Keratinocyte (primary cell): ENCODE results near the gene SCP2. TPM values are rescaled to one million over a fixed set of nuclear protein-coding genes. Genes with fewer than 3 reads are reported as not detected.

Experiments
- DNase-seq: peaks from one replicate; pipeline ENCODE4 v3.0.0-alpha.2; 2011; ENCODE audit warnings: low read depth, missing footprints, low spot score
- FAIRE-seq: peaks from 2 replicates; lab custom pipeline; 2011; peaks lifted over from hg19 to GRCh38; lab: Jason Lieb, UNC
- H2AFZ ChIP-seq: 2 replicates; pipeline ENCODE4 v1.6.0; 2012; ENCODE audit warnings: low read length, control low read depth, inconsistent platforms; ENCODE audit not compliant: control insufficient read depth
- H3K27ac ChIP-seq: 2 replicates; pipeline ENCODE4 v1.5.1; 2011; ENCODE audit warnings: low read length; ENCODE audit not compliant: control insufficient read depth, insufficient read depth
- H3K27me3 ChIP-seq: 3 replicates; pipeline ENCODE4 v1.6.0; 2011; ENCODE audit warnings: low read length; ENCODE audit not compliant: control insufficient read depth, insufficient read depth; ENCODE audit errors: extremely low read depth
- H3K36me3 ChIP-seq, 2 experiments: 2 replicates in 1 of 2; 3 replicates in 1 of 2; pipeline ENCODE4 v1.5.1; 2011; ENCODE audit warnings: low read length in 2 of 2, mild to moderate bottlenecking in 1 of 2; ENCODE audit not compliant: control insufficient read depth in 2 of 2, insufficient read depth in 2 of 2; ENCODE audit errors: extremely low read depth in 1 of 2
- H3K4me1 ChIP-seq: 3 replicates; pipeline ENCODE4 v1.5.1; 2011; ENCODE audit warnings: low read length; ENCODE audit not compliant: control insufficient read depth, insufficient read depth; ENCODE audit errors: extremely low read depth
- H3K4me2 ChIP-seq: 3 replicates; pipeline ENCODE4 v1.6.0; 2011; ENCODE audit warnings: low read depth, low read length; ENCODE audit not compliant: control insufficient read depth, insufficient read depth; ENCODE audit errors: extremely low read depth
- H3K4me3 ChIP-seq, 3 experiments: fragments of 200-600 bp in 1 of 3; sonication (generic) in 1 of 3; 2 replicates in 2 of 3; 3 replicates in 1 of 3; pipeline ENCODE4 v1.5.1; 2011 to 2016; ENCODE audit warnings: low read length in 3 of 3, mild to moderate bottlenecking in 3 of 3, control low read depth in 2 of 3, inconsistent platforms in 1 of 3, low read depth in 1 of 3, mixed read lengths in 1 of 3, mixed run types in 1 of 3, moderate library complexity in 1 of 3; ENCODE audit not compliant: control insufficient read depth in 2 of 3, insufficient read depth in 2 of 3; ENCODE audit errors: extremely low read depth in 1 of 3
- H3K79me2 ChIP-seq: 2 replicates; pipeline ENCODE4 v1.6.0; 2012; ENCODE audit warnings: low read length; ENCODE audit not compliant: control insufficient read depth, insufficient read depth
- H3K9ac ChIP-seq: 3 replicates; pipeline ENCODE4 v1.6.0; 2011; ENCODE audit warnings: low read length; ENCODE audit not compliant: control insufficient read depth, insufficient read depth; ENCODE audit errors: extremely low read depth
- H3K9me1 ChIP-seq: 3 replicates; pipeline ENCODE4 v1.6.0; 2011; ENCODE audit warnings: low read length; ENCODE audit not compliant: control insufficient read depth, insufficient read depth; ENCODE audit errors: extremely low read depth
- H3K9me3 ChIP-seq: 2 replicates; pipeline ENCODE4 v1.5.1; 2012; ENCODE audit warnings: low read depth, low read length; ENCODE audit not compliant: control insufficient read depth
- H4K20me1 ChIP-seq: 3 replicates; pipeline ENCODE4 v1.6.0; 2011; ENCODE audit warnings: low read length; ENCODE audit not compliant: control insufficient read depth, insufficient read depth; ENCODE audit errors: extremely low read depth
- EZH2 ChIP-seq: IDR thresholded peaks from one replicate; pipeline ENCODE4 v1.6.1; 2012; ENCODE audit warnings: inconsistent platforms, mild to moderate bottlenecking, low read length, moderate library complexity
- dilution Hi-C: fragments of 300-500 bp; cut with MboI; formaldehyde crosslinking; loops from one replicate; pipeline ENCODE4 v1.7.0; 2020; ENCODE audit warnings: low sequenced_read_pairs; ENCODE audit not compliant: extremely low pct_ligation_motif_present
- polyA plus RNA-seq, 5 experiments: library from polyadenylated mRNA; depleted of rRNA in 3 of 5; stranded (reverse) in 3 of 5; stranded (forward) in 1 of 5; unstranded in 1 of 5; fragments of >200 nt; gene quantifications; 1 replicate in 1 of 5; 2 replicates in 3 of 5; 3 replicates in 1 of 5; pipeline versions ENCODE4 v1.2.1 to v1.2.3, GENCODE V29; 2011 to 2012; ENCODE audit warnings: missing spikeins in 2 of 5, low read depth in 1 of 5, low replicate concordance in 1 of 5
- TF ChIP-seq, protein P1 (sequence below), 3 experiments: IDR thresholded peaks in 1 of 3; conservative IDR thresholded peaks in 1 of 3; optimal IDR thresholded peaks in 1 of 3; 2 replicates in 2 of 3; 3 replicates in 1 of 3; pipeline versions ENCODE3 to v1.5.1; 2011; ENCODE audit warnings: low read length in 3 of 3, mild to moderate bottlenecking in 3 of 3, moderate library complexity in 2 of 3, control low read depth in 1 of 3, inconsistent platforms in 1 of 3; ENCODE audit not compliant: insufficient read depth in 2 of 3; ENCODE audit errors: extremely low read depth in 1 of 3

Gene SCP2
- polyA plus RNA-seq, 1 donor (not counting 4 experiments of a cell fraction or from before 2014, with no cell fraction given), result 116 TPM

DNA sequence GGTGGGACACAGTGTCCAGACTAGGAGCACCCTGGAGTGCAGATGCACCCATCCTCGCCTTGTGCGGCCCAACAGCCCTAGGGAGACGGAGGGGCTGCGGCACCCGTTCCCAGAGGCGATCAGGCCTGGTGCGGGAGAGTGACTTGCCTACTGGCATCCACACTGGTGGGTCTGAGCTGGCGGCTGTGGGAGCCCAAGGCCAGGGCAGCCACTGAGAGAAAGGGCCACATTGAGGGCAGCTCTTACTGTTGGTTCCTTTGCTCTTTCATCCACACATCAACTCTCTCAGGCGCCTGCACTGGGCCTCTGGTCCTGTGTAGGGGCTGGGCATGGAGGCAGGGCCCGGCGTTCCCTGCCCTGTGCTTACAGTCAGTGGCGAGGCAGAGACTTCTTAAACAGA is 143.5 kb downstream of the SCP2 start:
- Histone ChIP-seq H3K4me1 (no peaks in the 10 kb centered on the region), H3K27ac (no peak overlapping the region), H3K79me2 (no peaks in the 10 kb centered on the region), H2AFZ (no peak overlapping the region), H3K9me1 (no peaks in the 10 kb centered on the region), H3K9me3 (no peaks in the 10 kb centered on the region), H3K36me3 (no peaks in the 10 kb centered on the region), H3K4me2 (no peak overlapping the region), H3K27me3 (no peaks in the 10 kb centered on the region), H3K9ac (no peak overlapping the region), H3K4me3 (no peak overlapping the region), H4K20me1 (no peaks in the 10 kb centered on the region)
- dilution Hi-C loops, result no loop called here
- FAIRE-seq, result no peak
- TF ChIP-seq EZH2, result no peak
- TF ChIP-seq, protein P1, sequence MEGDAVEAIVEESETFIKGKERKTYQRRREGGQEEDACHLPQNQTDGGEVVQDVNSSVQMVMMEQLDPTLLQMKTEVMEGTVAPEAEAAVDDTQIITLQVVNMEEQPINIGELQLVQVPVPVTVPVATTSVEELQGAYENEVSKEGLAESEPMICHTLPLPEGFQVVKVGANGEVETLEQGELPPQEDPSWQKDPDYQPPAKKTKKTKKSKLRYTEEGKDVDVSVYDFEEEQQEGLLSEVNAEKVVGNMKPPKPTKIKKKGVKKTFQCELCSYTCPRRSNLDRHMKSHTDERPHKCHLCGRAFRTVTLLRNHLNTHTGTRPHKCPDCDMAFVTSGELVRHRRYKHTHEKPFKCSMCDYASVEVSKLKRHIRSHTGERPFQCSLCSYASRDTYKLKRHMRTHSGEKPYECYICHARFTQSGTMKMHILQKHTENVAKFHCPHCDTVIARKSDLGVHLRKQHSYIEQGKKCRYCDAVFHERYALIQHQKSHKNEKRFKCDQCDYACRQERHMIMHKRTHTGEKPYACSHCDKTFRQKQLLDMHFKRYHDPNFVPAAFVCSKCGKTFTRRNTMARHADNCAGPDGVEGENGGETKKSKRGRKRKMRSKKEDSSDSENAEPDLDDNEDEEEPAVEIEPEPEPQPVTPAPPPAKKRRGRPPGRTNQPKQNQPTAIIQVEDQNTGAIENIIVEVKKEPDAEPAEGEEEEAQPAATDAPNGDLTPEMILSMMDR (optimal IDR thresholded peaks at IDR 0.05 in 1 of 3, IDR thresholded peaks at IDR 0.05 in 1 of 3, conservative IDR thresholded peaks at IDR 0.05 in 1 of 3; ENCODE audit: extremely low read depth in 1 of 3, insufficient read depth in 2 of 3, low read length in 3 of 3), result no peak
- no peak for DNase-seq

GRCh38 chr1:53071167-53071865 is 144.2 kb downstream of the SCP2 start:
- no peak overlapping the region for H3K4me2 ChIP-seq
- H3K36me3 ChIP-seq, result no peaks in the 10 kb centered on the region
- dilution Hi-C loops, result no loop called here
- no peaks in the 10 kb centered on the region for H3K4me1 ChIP-seq
- no peaks in the 10 kb centered on the region for H3K9me1 ChIP-seq
- H3K27ac ChIP-seq, result no peak overlapping the region
- no peak overlapping the region for H3K4me3 ChIP-seq
- H2AFZ ChIP-seq, result no peak overlapping the region
- TF ChIP-seq, protein P1 (optimal IDR thresholded peaks at IDR 0.05 in 1 of 3, IDR thresholded peaks at IDR 0.05 in 1 of 3, conservative IDR thresholded peaks at IDR 0.05 in 1 of 3; ENCODE audit: extremely low read depth in 1 of 3, insufficient read depth in 2 of 3, low read length in 3 of 3), result no peak
- no peak for TF ChIP-seq EZH2
- H3K9me3 ChIP-seq, result no peaks in the 10 kb centered on the region
- H4K20me1 ChIP-seq, result no peaks in the 10 kb centered on the region
- H3K9ac ChIP-seq, result no peak overlapping the region
- H3K79me2 ChIP-seq, result no peaks in the 10 kb centered on the region
- DNase-seq, result no peak
- FAIRE-seq, result no peak
- no peaks in the 10 kb centered on the region for H3K27me3 ChIP-seq
